Endothelial cell of umbilical vein (primary cell): ENCODE data around the gene EEFSEC. TPM values are rescaled to one million over a fixed set of nuclear protein-coding genes. Genes with fewer than 3 reads are reported as not detected.

Source experiments
- BruUV-seq: library from RNA; stranded (reverse); fragments of 400-500 nt; replicated peaks from 2 replicates; lab custom pipeline; 2021; lab: Mats Ljungman, UMichigan
- CTCF ChIA-PET: fragments of 300-600, 350-600 bp; sonication (Branson Sonifier 250); formaldehyde crosslinking; loops from one replicate; lab custom pipeline; 2021; ENCODE audit warnings: antibody characterized with exemption, inconsistent platforms; lab: Charles Lee
- POLR2A ChIA-PET: fragments of 300-600, 350-600 bp; sonication (Branson Sonifier 250); formaldehyde crosslinking; loops from one replicate; lab custom pipeline; 2021; ENCODE audit warnings: antibody characterized with exemption, inconsistent platforms; lab: Charles Lee
- DNase-seq: peaks from one replicate; pipeline ENCODE4 v3.0.0-alpha.2; 2011; ENCODE audit warnings: low read depth, low spot score
- FAIRE-seq: peaks from 2 replicates; lab custom pipeline; 2011; peaks lifted over from hg19 to GRCh38; lab: Jason Lieb, UNC
- H2AFZ ChIP-seq: 2 replicates; pipeline ENCODE4 v1.6.0; 2012; ENCODE audit warnings: low read depth, low read length, control low read depth, inconsistent platforms
- H3K27ac ChIP-seq: 2 replicates; pipeline ENCODE4 v1.5.1; 2011; ENCODE audit warnings: low read depth, mild to moderate bottlenecking, control low read depth, low read length, moderate library complexity; ENCODE audit not compliant: insufficient read depth
- H3K27me3 ChIP-seq, 2 experiments: 2 replicates each; pipeline versions ENCODE4 v1.6.0 to v1.6.1; 2011; ENCODE audit warnings: low read length in 2 of 2, mixed read lengths in 1 of 2; ENCODE audit not compliant: control insufficient read depth in 2 of 2, insufficient read depth in 2 of 2
- H3K36me3 ChIP-seq, 2 experiments: 2 replicates in 1 of 2; 3 replicates in 1 of 2; pipeline ENCODE4 v1.5.1; 2011; ENCODE audit warnings: low read length in 2 of 2, mild to moderate bottlenecking in 1 of 2, moderate library complexity in 1 of 2; ENCODE audit not compliant: control insufficient read depth in 2 of 2, insufficient read depth in 2 of 2; ENCODE audit errors: extremely low read depth in 1 of 2
- H3K4me1 ChIP-seq: 3 replicates; pipeline ENCODE4 v1.5.1; 2011; ENCODE audit warnings: mild to moderate bottlenecking, low read length; ENCODE audit not compliant: control insufficient read depth, insufficient read depth; ENCODE audit errors: extremely low read depth
- H3K4me2 ChIP-seq: 2 replicates; pipeline ENCODE4 v1.6.1; 2011; ENCODE audit warnings: low read length, control low read depth, mixed read lengths; ENCODE audit not compliant: insufficient read depth
- H3K4me3 ChIP-seq, 3 experiments: fragments of 200-600 bp in 1 of 3; sonication (generic), shearing (Covaris generic) in 1 of 3; replicated peaks in 1 of 3; 2 replicates each; pipeline ENCODE4 v1.5.1; 2011 to 2016; ENCODE audit warnings: control low read depth in 3 of 3, low read length in 3 of 3, mild to moderate bottlenecking in 2 of 3, inconsistent platforms in 1 of 3, low read depth in 1 of 3, moderate library complexity in 1 of 3; ENCODE audit not compliant: insufficient read depth in 1 of 3
- H3K79me2 ChIP-seq: 2 replicates; pipeline ENCODE4 v1.6.0; 2012; ENCODE audit warnings: low read length, inconsistent platforms; ENCODE audit not compliant: control insufficient read depth, insufficient read depth
- H3K9ac ChIP-seq: replicated peaks from 2 replicates; pipeline ENCODE3; 2011; ENCODE audit warnings: low read length, control low read depth; ENCODE audit not compliant: insufficient read depth; ENCODE audit errors: extremely low read depth
- H3K9me1 ChIP-seq: replicated peaks from 3 replicates; pipeline ENCODE4 v1.6.0; 2011; ENCODE audit warnings: mild to moderate bottlenecking, low read length; ENCODE audit not compliant: control insufficient read depth, insufficient read depth; ENCODE audit errors: extremely low read depth
- H3K9me3 ChIP-seq: replicated peaks from 2 replicates; pipeline ENCODE4 v1.5.1; 2012; ENCODE audit warnings: low read length, inconsistent platforms; ENCODE audit not compliant: control insufficient read depth, insufficient read depth
- H4K20me1 ChIP-seq: replicated peaks from 2 replicates; pipeline ENCODE3; 2011; ENCODE audit warnings: mild to moderate bottlenecking, low read length; ENCODE audit not compliant: control insufficient read depth, insufficient read depth; ENCODE audit errors: extremely low read depth
- EZH2 ChIP-seq: IDR thresholded peaks from 2 replicates; pipeline ENCODE4 v1.6.1; 2012; ENCODE audit warnings: borderline replicate concordance, low read depth, mild to moderate bottlenecking, moderate library complexity, low read length, inconsistent platforms; ENCODE audit not compliant: severe bottlenecking
- FOS ChIP-seq: IDR thresholded peaks from 2 replicates; pipeline ENCODE4 v1.6.1; 2011; ENCODE audit warnings: mild to moderate bottlenecking, low read length, moderate library complexity, borderline replicate concordance; ENCODE audit not compliant: insufficient read depth
- GATA2 ChIP-seq: IDR thresholded peaks from 2 replicates; pipeline ENCODE4 v1.7.0; 2011; ENCODE audit warnings: low read depth, mild to moderate bottlenecking, moderate library complexity, mixed read lengths, low read length; ENCODE audit not compliant: insufficient read length, insufficient read depth
- JUN ChIP-seq: IDR thresholded peaks from 2 replicates; pipeline ENCODE4 v1.6.1; 2011; ENCODE audit warnings: borderline replicate concordance, low read depth; ENCODE audit not compliant: insufficient read length, insufficient read depth
- MYC ChIP-seq: IDR thresholded peaks from one replicate; pipeline ENCODE4 v1.6.1; 2011; ENCODE audit warnings: mild to moderate bottlenecking, low read depth, low read length
- POLR2A ChIP-seq: IDR thresholded peaks from 2 replicates; pipeline ENCODE4 v1.6.1; 2012; ENCODE audit warnings: low read depth, mild to moderate bottlenecking, control low read depth, low read length
- POLR2AphosphoS5 ChIP-seq: IDR thresholded peaks from 2 replicates; pipeline ENCODE4 v1.6.1; 2012; ENCODE audit warnings: low read depth, mild to moderate bottlenecking, control low read depth, low read length, moderate library complexity; ENCODE audit not compliant: insufficient read depth
- dilution Hi-C: fragments of 300-500 bp; cut with MboI; formaldehyde crosslinking; loops from one replicate; pipeline ENCODE4 v1.15.0; 2019; ENCODE audit warnings: low sequenced_read_pairs; ENCODE audit not compliant: extremely low pct_ligation_motif_present
- intact Hi-C: fragments of 100-400 bp; cut with micrococcal nuclease; formaldehyde crosslinking; loops from one replicate; pipeline ENCODE4 v1.10.0; 2022
- polyA plus RNA-seq, 4 experiments: library from polyadenylated mRNA; depleted of rRNA in 3 of 4; stranded (reverse) in 3 of 4; unstranded in 1 of 4; fragments of >200 nt; gene quantifications; 2 replicates each; pipeline versions ENCODE4 v1.2.1 to v1.2.3, GENCODE V29; 2011 to 2012; ENCODE audit warnings: missing spikeins in 1 of 4
- total RNA-seq: library from RNA; stranded (reverse); gene quantifications from 2 replicates; pipeline ENCODE4 v1.2.3, GENCODE V29; 2021
- TF ChIP-seq, protein P1 (sequence below): IDR thresholded peaks from 2 replicates; pipeline ENCODE4 v1.6.1; 2011; ENCODE audit not compliant: insufficient read depth, insufficient read length
- TF ChIP-seq, protein P2 (sequence below), 2 donors: IDR thresholded peaks; 1 replicate in 1 of 2; 2 replicates in 1 of 2; pipeline ENCODE4 v1.5.1; 2011; ENCODE audit warnings: low read length in 2 of 2, mild to moderate bottlenecking in 2 of 2, moderate library complexity in 2 of 2, control low read depth in 1 of 2, inconsistent platforms in 1 of 2, low read depth in 1 of 2; ENCODE audit not compliant: insufficient read depth in 1 of 2; ENCODE audit errors: extremely low read depth in 1 of 2

Gene EEFSEC
- total and polyA plus RNA-seq, 2 donors (not counting 3 experiments of a cell fraction or from before 2014, with no cell fraction given): 13.1 to 14.5 TPM

DNA sequence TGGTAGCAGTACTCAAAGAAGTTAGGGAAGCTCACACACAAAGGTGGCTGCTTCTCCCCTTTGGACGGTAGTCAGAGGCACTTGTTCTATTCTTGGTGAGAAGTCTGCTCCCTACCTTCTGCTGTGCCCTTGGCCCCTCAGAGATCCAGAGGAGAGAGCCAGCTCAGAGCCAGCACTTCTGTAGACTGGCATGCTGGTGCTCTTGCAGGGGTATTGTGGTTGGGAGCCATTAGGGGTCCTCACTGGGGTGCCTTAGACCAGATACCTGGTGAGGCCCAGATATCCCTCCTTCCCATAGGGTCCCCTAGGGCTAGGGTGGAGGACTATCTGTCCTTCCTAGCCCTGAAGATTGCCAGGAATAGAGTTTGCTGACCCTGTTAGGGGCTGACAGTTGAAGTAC is 140.6 kb downstream of the EEFSEC start:
- H2AFZ ChIP-seq: no peak overlapping the region
- H3K9me3 ChIP-seq: no peaks in the 10 kb centered on the region
- no peaks in the 10 kb centered on the region for H4K20me1 ChIP-seq
- H3K9me1 ChIP-seq: no peaks in the 10 kb centered on the region
- ChIA-PET POLR2A (no interaction called here), CTCF (no interaction called here)
- H3K27ac ChIP-seq: no peak overlapping the region
- intact Hi-C loops: no loop called here
- H3K4me3 ChIP-seq: no peak overlapping the region
- BruUV-seq: no TSS peak
- no peaks in the 10 kb centered on the region for H3K36me3 ChIP-seq
- DNase-seq: no peak
- dilution Hi-C loops: no loop called here
- H3K4me2 ChIP-seq: no peak overlapping the region
- TF ChIP-seq, protein P1, sequence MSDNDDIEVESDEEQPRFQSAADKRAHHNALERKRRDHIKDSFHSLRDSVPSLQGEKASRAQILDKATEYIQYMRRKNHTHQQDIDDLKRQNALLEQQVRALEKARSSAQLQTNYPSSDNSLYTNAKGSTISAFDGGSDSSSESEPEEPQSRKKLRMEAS: no peak
- TF ChIP-seq POLR2A (no peak), GATA2 (no peak), FOS (no peak), MYC (no peak), JUN (no peak), POLR2AphosphoS5 (no peak), EZH2 (no peak)
- TF ChIP-seq, protein P2, sequence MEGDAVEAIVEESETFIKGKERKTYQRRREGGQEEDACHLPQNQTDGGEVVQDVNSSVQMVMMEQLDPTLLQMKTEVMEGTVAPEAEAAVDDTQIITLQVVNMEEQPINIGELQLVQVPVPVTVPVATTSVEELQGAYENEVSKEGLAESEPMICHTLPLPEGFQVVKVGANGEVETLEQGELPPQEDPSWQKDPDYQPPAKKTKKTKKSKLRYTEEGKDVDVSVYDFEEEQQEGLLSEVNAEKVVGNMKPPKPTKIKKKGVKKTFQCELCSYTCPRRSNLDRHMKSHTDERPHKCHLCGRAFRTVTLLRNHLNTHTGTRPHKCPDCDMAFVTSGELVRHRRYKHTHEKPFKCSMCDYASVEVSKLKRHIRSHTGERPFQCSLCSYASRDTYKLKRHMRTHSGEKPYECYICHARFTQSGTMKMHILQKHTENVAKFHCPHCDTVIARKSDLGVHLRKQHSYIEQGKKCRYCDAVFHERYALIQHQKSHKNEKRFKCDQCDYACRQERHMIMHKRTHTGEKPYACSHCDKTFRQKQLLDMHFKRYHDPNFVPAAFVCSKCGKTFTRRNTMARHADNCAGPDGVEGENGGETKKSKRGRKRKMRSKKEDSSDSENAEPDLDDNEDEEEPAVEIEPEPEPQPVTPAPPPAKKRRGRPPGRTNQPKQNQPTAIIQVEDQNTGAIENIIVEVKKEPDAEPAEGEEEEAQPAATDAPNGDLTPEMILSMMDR (IDR thresholded peaks at IDR 0.05; ENCODE audit: extremely low read depth in 1 of 2, insufficient read depth in 1 of 2, low read depth in 1 of 2, low read length in 2 of 2): no peak
- H3K4me1 ChIP-seq: no peaks in the 10 kb centered on the region
- no peaks in the 10 kb centered on the region for H3K27me3 ChIP-seq
- H3K79me2 ChIP-seq: no peaks in the 10 kb centered on the region
- FAIRE-seq: no peak
- H3K9ac ChIP-seq: no peak overlapping the region
